Smooth muscle cell (in vitro differentiated cells): ENCODE results near the gene C5orf58. TPM values are rescaled to one million over a fixed set of nuclear protein-coding genes. Genes with fewer than 3 reads are reported as not detected.

Source experiments
- DNase-seq: peaks from one replicate; lab custom pipeline; 2025; ENCODE audit not compliant: unreplicated experiment; lab: John Stamatoyannopoulos, UW
- H2AFZ ChIP-seq: fragments of 200-600 bp; sonication (generic); 2 replicates; pipeline ENCODE4 v1.6.0; 2016; ENCODE audit warnings: antibody characterized with exemption, low read depth, mild to moderate bottlenecking
- H3F3A ChIP-seq: fragments of 200-600 bp; sonication (generic); 2 replicates; pipeline ENCODE4 v1.6.0; 2017; ENCODE audit warnings: antibody characterized with exemption, low read depth
- H3K27ac ChIP-seq: fragments of 200-600 bp; sonication (generic); 2 replicates; pipeline ENCODE4 v1.5.1; 2016; ENCODE audit warnings: low read depth, mild to moderate bottlenecking
- H3K27me3 ChIP-seq: fragments of 200-600 bp; sonication (generic); 2 replicates; pipeline ENCODE4 v1.6.1; 2016; ENCODE audit warnings: low read depth, mild to moderate bottlenecking
- H3K36me3 ChIP-seq: fragments of 200-600 bp; sonication (generic); 2 replicates; pipeline ENCODE4 v1.5.1; 2016; ENCODE audit warnings: low read depth
- H3K4me1 ChIP-seq: fragments of 200-600 bp; sonication (generic); 2 replicates; pipeline ENCODE4 v1.5.1; 2016; ENCODE audit warnings: low read depth
- H3K4me2 ChIP-seq: fragments of 200-600 bp; sonication (generic); 2 replicates; pipeline ENCODE4 v1.6.0; 2016; ENCODE audit warnings: mild to moderate bottlenecking
- H3K4me3 ChIP-seq: fragments of 200-600 bp; sonication (generic); 2 replicates; pipeline ENCODE4 v1.5.1; 2016; ENCODE audit warnings: mild to moderate bottlenecking
- H3K79me2 ChIP-seq: fragments of 200-600 bp; sonication (generic); 2 replicates; pipeline ENCODE4 v1.6.0; 2016; ENCODE audit warnings: low read depth, mild to moderate bottlenecking
- H3K9ac ChIP-seq: fragments of 200-600 bp; sonication (generic); 2 replicates; pipeline ENCODE4 v1.6.0; 2016; ENCODE audit warnings: low read depth
- H3K9me3 ChIP-seq: fragments of 200-600 bp; sonication (generic); replicated peaks from 2 replicates; pipeline ENCODE4 v1.5.1; 2016; ENCODE audit warnings: low read depth
- H4K20me1 ChIP-seq: fragments of 200-600 bp; sonication (generic); 2 replicates; pipeline ENCODE4 v1.6.0; 2016; ENCODE audit warnings: low read depth
- WGBS: methylation state at CpG from one replicate; pipeline ENCODE4 v1.1.7; 2016; ENCODE audit warnings: low lambda C conversion rate; 5-methylcytosine and 5-hydroxymethylcytosine counted together
- polyA plus RNA-seq: library from polyadenylated mRNA; unstranded; fragments of >200 nt; fragmentation: Nextera tagmentation; extraction: Ambion mirVana; gene quantifications from 2 replicates; pipeline ENCODE4 v1.2.1, GENCODE V29; 2016
- total RNA-seq: library from RNA; depleted of rRNA; stranded (reverse); fragments of >200 nt; gene quantifications from 2 replicates; pipeline ENCODE4 v1.2.3, GENCODE V29; 2014
- TF ChIP-seq, protein P1 (sequence below): fragments of 200-600 bp; sonication (generic); IDR thresholded peaks from 2 replicates; pipeline ENCODE4 v1.5.1; 2017; ENCODE audit warnings: borderline replicate concordance, mild to moderate bottlenecking, antibody characterized with exemption; ENCODE audit not compliant: insufficient read depth, poor library complexity, severe bottlenecking

The C5orf58 gene
- total and polyA plus RNA-seq, 2 experiments from 2014 or later = not detected

DNA sequence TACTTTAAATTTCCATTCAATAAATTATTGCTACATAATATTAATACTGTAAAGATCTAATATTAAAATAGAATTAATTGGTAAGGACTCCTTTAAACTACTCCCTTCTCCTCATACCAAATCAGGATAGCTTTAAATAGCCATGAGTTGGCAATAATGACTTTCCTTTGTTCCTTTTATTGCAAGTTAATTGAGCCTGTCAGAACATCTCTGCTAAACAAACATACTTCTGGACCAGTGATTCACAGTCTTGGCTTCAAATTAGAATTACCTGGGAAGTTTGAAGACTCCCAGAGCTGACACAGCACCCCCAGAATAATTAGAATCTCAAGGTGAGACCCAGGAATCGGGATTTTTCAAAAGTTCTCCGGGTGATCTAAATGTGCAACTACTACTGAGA lies 18.7 kb downstream of the C5orf58 start:
- TF ChIP-seq, protein P1, sequence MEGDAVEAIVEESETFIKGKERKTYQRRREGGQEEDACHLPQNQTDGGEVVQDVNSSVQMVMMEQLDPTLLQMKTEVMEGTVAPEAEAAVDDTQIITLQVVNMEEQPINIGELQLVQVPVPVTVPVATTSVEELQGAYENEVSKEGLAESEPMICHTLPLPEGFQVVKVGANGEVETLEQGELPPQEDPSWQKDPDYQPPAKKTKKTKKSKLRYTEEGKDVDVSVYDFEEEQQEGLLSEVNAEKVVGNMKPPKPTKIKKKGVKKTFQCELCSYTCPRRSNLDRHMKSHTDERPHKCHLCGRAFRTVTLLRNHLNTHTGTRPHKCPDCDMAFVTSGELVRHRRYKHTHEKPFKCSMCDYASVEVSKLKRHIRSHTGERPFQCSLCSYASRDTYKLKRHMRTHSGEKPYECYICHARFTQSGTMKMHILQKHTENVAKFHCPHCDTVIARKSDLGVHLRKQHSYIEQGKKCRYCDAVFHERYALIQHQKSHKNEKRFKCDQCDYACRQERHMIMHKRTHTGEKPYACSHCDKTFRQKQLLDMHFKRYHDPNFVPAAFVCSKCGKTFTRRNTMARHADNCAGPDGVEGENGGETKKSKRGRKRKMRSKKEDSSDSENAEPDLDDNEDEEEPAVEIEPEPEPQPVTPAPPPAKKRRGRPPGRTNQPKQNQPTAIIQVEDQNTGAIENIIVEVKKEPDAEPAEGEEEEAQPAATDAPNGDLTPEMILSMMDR = no peak
- H3K4me1 ChIP-seq = peaks cover 14% of the 10 kb centered on the region
- H3F3A ChIP-seq = no peaks in the 10 kb centered on the region
- 64% methylated on average over 2 of the region's 2 CpGs for WGBS
- H3K9ac ChIP-seq = no peak overlapping the region
- H3K9me3 ChIP-seq = no peaks in the 10 kb centered on the region
- no peak for DNase-seq
- no peaks in the 10 kb centered on the region for H3K79me2 ChIP-seq
- H3K4me2 ChIP-seq = no peak overlapping the region
- H3K36me3 ChIP-seq = no peaks in the 10 kb centered on the region
- no peak overlapping the region for H2AFZ ChIP-seq
- H3K4me3 ChIP-seq = no peak overlapping the region
- H3K27ac ChIP-seq = no peak overlapping the region
- H4K20me1 ChIP-seq = no peaks in the 10 kb centered on the region
- no peaks in the 10 kb centered on the region for H3K27me3 ChIP-seq

DNA sequence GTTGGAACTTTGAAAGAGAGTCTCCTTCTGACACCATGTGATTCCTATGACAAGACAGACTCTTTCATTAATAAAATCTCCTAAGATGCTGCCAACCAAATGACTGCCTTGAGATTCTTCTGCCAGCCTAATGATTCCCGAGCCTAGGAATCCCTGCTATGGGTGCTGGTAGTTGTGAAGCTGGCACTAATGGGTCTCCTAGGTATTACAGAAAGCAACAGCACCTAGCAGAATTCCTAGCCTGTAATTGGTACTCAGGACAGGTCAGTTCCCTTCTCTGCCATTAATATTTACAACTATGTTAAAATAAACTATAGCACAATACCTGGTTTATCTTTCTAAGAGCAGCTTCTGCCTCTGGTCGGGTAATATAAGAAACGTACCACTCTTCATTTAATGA lies 19.3 kb downstream of the C5orf58 start:
- Histone ChIP-seq H3K27me3 (no peaks in the 10 kb centered on the region), H3K9me3 (no peaks in the 10 kb centered on the region), H3F3A (no peaks in the 10 kb centered on the region), H3K9ac (no peak overlapping the region), H4K20me1 (no peaks in the 10 kb centered on the region), H3K27ac (no peak overlapping the region), H3K79me2 (no peaks in the 10 kb centered on the region), H3K4me3 (no peak overlapping the region), H3K36me3 (no peaks in the 10 kb centered on the region), H3K4me2 (no peak overlapping the region), H3K4me1 (peaks cover 14% of the 10 kb centered on the region), H2AFZ (no peak overlapping the region)
- DNase-seq = no peak
- TF ChIP-seq, protein P1 = no peak
- WGBS = 62% methylated on average over 3 of the region's 3 CpGs

DNA sequence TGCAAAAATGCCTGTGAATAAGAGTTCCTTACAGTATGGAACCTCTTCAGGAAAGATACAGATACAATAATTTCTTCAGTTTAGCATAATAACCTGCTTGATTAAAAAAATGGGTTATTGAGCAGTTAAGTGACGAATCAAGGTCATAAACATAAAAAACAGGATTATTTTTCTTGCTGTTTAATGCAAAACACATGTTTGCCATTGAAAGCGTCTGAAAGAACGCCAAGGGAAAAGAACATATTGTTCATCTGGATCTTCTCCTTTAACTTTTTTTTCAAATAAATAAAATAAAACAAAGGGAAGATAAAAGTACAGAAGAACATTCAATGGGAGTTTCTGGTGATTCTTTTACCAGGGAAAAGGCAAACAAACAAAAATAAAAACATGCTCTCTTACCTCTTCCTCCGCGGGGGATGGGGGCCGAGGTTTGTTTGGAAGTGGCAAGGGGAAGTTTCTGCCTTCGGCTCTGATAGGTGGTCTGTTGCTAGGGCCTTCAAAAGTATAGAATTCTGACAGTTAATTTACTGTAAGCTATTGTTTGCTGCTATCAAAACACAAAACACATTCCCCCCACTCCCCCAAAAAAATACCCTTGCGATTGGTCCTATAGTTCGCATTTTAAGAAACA lies 20.1 kb downstream of the C5orf58 start:
- peaks cover 14% of the 10 kb centered on the region for H3K4me1 ChIP-seq
- H3K9me3 ChIP-seq = no peaks in the 10 kb centered on the region
- H3F3A ChIP-seq = no peaks in the 10 kb centered on the region
- H4K20me1 ChIP-seq = no peaks in the 10 kb centered on the region
- WGBS = 50% methylated on average over 9 of the region's 9 CpGs
- no peak overlapping the region for H3K27ac ChIP-seq
- no peak overlapping the region for H3K9ac ChIP-seq
- TF ChIP-seq, protein P1 = no peak
- no peaks in the 10 kb centered on the region for H3K36me3 ChIP-seq
- no peak overlapping the region for H3K4me2 ChIP-seq
- H3K4me3 ChIP-seq = no peak overlapping the region
- H2AFZ ChIP-seq = no peak overlapping the region
- no peaks in the 10 kb centered on the region for H3K27me3 ChIP-seq
- H3K79me2 ChIP-seq = no peaks in the 10 kb centered on the region
- DNase-seq = no peak

DNA sequence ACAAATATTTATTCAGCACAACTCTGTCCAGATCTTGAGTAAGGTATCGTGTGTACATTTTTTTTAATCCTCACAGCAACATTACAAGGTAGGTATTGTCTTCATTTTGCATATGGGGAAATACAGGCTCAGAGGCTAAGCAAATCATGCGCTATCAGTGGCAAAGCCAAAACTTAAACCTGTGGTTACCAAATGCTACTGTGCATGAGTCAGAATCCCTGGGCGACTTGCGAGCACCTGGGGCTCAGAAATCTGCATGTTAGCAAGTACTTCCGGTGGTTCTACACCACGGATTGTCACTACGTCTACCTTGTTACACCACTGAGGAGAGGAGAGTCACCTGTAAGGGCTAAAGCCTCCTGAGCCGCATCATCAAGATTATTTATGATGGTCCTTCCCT lies 21.3 kb downstream of the C5orf58 start:
- TF ChIP-seq, protein P1 = no peak

More for the DNA sequence above, 21.3 kb downstream of the C5orf58 start:
- H3K27ac ChIP-seq = no peak overlapping the region
- no peaks in the 10 kb centered on the region for H3F3A ChIP-seq
- no peaks in the 10 kb centered on the region for H3K79me2 ChIP-seq
- H3K4me1 ChIP-seq = peaks cover 14% of the 10 kb centered on the region
- H3K9ac ChIP-seq = no peak overlapping the region
- no peak overlapping the region for H3K4me2 ChIP-seq
- H4K20me1 ChIP-seq = no peaks in the 10 kb centered on the region
- no peak for DNase-seq
- H3K27me3 ChIP-seq = no peaks in the 10 kb centered on the region
- no peak overlapping the region for H2AFZ ChIP-seq
- no peaks in the 10 kb centered on the region for H3K9me3 ChIP-seq
- H3K36me3 ChIP-seq = no peaks in the 10 kb centered on the region
- 55% methylated on average over 8 of the region's 8 CpGs for WGBS
- no peak overlapping the region for H3K4me3 ChIP-seq
